ENCODE data around the gene KLC1.
A peak's percentile ranks its signal among the peaks of the same experiment; 100 is the strongest.

The KLC1 gene

DNA sequence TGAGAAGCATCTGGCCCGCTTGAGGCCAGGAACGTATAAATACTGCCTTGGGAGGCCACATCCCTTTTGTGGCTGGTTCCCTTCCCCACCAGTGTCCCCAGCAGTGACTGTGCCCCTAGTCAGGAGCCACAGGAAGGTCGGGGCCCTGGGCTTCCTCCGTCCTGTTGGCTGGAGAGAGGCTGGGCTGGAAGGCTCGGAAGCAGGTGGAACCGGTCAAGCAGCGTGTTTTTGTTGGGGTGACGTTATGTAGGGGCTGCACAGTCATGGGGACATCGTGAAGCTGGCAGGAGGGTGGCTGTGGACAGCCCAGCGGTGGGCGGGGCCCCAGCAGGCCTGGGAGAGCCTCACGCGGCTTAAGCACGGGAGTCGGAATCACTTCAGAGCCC is 76.1 kb downstream of the KLC1 start:
- DNase-seq (ENCODE audit: low spot score): no peak

DNA sequence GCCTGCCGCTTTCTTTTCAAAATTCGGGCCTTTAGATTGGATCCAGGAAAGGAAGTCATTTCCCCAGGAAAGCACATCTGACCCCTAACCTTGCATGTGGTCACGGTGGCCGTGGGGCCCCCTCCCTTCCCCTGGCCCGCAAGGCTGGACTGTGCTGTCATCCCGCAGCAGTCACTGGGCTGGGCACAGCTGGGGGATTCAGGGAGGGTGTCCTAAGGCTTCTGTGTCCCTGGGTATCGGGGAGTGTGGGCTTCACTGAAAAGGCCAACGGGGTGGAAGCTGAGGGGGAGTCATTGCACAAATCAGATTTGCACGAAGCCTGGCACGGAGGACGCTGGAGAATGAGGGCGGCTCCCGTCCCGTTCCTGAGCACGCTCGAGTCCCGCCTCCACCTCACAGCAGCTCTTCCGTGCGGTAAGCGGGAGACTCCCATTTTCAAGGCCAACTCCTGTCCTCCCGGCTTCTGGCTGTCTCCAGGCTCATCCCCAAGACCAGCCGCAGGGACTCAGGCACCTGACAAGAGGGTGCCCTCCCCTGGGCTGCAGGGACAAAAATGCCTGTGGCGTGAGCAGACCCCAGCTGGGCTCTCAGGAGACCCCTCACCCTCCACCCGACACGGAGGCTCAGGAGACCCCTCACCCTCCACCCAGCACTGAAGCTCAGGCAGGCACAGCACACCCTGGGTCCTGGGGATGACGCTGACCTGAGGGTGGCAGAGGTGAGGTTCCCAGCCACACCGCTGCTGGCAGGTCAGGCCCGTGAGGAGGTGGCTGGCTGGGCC is 76.7 kb downstream of the KLC1 start:
- DNase-seq (ENCODE audit: low spot score): no peak

DNA sequence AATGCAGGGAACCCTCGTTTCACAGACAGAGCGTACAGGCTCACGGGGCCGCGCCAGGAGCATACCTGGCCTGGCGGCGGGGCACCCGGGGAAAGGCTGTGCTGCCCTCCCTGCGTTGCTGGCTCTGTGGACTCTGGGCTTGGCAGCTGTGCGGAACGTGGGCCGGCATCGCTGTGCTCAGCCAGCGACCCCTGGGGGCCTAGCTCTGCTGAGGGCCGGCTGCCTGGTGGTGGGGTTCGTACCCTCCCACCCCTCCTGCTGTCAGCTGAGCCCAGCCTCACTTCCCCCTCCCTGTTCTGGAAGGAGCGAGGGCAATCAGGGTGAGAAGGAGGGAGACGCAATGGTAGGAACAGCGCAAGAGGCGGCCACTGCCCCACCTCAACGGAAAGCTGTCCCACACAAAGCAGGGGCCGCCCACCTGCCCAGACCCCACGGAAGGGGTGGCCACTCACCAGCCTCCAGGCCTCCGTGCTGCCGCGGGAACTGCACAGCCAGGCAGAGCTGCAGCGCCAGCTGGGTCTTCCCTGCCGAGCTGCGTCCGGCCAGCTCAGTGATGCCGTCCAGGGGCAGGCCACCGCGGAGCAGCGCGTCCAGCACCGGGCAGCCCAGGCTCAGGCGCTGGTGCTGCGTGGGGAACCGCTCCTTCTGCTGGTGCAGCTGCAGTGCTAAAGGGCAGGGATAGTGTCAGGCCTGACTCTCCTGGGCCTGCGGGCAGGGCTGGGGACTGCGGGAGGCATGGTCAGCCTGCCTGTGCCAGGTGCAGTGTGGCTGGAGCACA is 77.7 kb downstream of the KLC1 start:
- no peak for DNase-seq (ENCODE audit: low spot score)

DNA sequence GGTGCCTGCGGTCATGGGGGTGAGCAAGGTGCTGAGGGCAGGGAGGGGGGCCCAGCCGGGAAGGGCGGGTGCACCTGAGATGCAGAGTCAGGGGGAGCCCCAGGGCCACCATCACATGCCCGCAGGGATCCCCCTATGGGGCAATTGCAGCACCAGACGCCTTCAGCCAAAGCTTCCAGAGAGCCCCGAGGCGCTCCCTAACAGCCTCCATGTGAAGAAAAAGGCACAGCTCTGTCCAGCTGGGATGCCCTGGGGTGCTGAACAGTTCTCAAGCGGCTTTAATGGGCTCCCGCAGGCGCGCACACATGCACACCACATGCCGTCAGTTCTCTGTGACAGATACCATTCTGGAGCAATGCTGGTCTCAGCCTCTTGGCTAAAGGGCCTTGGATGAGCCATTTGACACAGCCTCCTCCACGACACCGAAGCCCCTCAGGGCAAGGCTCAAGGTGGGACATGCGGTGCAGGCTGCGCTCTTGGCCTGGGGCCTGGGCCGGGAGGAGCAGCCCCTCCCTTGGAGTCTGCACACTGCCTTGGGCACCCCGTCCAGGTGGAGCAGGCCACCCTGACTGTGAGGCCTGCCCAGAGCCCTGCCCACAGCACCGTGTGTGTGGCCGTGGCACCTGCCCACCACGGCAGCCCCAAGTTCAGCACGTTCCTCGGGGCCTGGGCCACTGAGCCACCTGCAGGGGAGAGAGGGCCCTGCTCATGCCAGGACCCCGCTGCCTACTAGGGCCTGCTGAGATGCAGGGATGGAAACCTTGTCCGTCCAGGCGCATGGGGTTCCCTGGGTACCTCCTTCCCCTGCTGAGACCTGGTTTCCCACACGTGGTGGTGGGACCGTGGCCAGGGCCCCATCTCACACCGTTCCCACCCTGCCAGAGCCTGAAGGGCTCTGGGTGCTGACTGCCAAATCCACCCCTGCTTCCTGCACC is 78.6 kb downstream of the KLC1 start:
- DNase-seq (ENCODE audit: low spot score): no peak

DNA sequence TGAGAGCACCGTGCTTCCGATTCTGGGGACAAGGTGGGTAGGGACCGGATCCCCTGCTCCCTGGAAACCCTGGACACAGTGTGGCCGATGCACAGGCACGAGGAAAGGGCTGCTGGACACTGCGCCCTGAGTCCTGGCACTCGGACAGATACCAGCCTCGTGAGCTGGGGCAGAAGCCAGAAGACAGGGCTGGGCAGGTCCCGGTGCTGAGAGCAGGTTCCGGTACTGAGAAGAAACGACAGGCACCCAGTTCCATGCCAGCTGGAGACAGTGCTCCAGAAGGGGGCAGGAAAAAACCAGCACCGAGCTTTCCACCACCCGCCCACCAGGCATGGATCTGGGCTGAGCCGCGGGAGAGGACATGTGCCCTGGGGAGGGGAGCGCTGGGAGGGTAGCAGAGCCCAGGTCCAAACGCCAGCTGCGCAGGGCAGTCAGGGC is 79.8 kb downstream of the KLC1 start:
- no peak for DNase-seq (ENCODE audit: low spot score)

DNA sequence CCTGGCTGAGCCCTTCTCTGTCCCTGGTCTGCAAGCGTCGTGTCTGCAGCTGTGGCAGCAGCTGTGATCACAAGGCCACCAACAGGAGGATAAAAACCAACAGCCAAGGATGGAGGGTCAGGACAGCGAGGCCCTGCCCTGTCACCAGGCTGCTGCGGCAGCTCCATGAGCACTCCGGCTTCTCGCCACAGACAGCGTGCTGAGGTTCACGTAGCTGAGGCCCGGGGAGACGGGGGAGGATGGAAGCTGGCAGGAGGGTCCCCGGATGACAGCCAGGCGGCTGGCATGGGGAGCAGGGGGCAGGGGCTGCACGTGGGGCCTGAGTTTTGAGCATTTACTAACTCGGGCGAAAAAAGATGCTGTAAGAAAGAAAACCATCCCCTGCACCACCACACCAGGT is 80.8 kb downstream of the KLC1 start:
- DNase-seq (ENCODE audit: low spot score): no peak

DNA sequence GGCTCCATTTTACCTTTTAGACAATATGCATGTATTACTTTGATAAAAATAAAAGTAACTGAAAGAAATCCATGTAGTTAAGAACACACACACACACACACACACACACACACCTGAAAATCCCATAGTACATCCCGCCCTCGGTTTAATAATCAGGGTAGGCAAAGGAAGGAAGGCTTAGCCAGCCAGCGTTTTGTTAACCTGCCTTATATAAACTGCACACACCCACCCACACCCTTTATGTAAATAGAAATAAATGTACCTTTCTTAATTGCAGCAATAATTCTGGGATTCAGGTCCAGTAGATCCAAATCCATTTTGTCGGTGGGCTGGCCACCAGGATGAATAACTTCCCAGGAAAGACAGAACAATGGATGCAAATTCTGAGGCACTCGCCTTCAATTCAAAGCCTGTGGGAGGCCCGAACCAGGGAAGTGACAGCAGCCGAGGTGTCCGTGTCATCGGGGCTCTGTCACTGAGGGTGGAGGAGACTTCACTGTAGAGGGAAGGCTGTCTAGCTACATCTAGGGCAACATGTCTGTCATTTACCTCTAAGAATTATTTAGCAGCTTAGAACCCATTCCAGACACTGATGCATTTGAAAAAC is 81.9 kb downstream of the KLC1 start:
- no peak for DNase-seq (ENCODE audit: low spot score)

DNA sequence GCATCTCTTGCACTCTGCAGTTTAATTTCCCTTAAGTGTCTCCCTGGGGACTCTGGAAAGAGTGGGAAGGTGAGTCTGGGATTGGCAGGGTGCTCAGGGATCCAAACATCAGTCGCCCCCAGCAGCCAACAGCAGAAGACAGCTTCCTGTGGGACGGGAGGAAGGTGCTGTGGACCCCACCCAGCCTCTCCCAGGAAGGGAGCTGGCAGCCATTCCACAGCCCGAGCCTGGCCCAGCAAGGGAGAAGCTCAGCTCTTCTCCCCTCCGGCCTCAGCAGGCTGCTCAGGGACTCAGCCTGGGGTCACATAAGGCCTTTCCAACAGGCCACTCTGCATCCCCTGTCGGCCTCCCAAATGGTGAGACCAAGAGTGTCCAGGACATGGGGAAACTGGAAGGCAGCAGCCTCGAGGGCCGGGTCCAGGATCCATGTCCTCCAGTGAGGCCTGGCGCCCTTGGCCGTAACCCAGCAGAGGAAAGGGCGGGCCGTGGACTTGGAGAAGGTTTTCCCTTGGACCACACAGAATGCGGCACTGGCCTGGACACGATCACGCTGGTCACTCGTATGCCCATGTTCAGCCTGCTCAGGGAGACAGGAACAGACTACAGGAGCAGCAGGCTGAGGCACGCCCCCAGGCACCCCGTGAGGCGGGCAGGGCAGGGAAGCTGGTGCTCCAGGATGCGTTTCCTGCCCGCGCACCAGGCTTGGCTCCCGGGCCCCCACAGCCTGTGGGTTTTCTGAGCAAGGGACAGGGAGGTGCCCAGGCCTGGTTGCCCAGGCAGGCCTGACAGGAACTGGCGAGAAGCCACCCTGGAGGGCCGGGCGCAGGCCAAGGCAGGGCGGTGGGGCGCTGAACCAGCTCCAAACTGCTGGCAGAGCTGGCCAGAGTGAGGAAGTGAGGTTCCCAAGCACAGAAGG is 82.8 kb downstream of the KLC1 start:
- DNase-seq (ENCODE audit: low spot score): peak; percentile 39

DNA sequence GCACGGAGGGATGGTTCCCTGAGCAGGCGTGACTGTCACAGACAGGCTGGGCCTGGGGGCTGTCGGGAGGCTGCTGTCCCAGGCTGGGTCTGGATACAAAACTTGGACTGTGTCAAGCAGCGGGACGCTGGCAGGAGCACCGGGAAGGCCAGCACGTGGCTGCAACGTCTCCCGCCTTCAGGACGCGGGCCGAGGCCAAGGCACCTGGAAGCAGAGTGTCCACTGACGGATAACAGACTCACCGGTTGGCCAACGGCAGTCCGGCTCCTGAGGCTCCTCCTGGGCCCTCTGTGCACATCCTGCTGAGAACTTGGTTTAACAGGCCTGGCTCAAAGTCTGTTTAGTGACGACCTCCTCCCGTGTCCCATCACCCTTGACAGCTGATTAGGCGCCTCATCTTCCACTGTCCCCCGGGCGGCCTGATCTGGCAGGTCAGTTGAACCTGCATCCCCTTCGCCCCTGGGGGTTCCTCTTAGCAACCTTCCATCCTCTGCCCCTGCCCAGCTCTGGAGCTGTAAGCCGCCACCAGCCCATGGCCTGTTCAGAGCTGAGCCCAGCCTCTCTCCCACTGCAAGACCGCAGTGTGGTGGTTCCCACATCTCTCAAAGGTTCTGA is 83.7 kb downstream of the KLC1 start:
- no peak for DNase-seq (ENCODE audit: low spot score)

DNA sequence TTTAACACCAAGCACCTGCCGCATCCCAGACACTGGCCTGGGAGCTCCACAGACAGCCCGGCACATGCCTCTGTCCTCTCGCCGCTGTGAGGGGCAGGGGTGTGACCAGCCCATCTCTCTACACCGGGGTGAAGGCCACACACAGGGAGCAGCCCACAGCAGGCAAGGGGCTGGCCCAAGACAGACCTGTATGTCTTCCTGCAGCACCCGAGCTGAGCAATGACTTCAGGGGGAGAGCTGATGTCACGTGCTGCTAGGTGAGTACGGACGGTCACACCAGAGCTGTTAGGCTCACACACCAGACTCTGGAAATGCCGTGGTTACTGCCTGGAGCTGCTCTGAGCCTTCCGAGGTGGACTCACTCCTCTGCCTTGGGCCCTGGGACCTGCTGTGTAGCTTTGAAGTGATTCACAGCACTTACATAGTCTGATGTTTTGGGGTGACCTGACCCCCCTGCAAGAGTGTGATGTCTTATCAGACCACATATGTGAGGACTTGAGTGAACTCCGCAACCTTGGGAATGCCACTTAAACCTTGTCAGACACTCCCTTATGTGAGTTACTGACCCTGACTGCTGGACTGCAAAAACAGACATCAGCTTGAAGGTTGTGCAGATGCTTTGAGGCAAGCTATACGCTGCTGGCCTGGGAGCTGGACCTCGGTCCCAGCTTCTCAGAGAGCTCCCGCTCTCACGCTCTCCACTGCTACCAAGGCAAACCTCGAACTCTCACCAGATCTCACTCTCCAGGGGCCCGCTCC is 84.5 kb downstream of the KLC1 start:
- peak; percentile 48 for DNase-seq (ENCODE audit: low spot score)

DNA sequence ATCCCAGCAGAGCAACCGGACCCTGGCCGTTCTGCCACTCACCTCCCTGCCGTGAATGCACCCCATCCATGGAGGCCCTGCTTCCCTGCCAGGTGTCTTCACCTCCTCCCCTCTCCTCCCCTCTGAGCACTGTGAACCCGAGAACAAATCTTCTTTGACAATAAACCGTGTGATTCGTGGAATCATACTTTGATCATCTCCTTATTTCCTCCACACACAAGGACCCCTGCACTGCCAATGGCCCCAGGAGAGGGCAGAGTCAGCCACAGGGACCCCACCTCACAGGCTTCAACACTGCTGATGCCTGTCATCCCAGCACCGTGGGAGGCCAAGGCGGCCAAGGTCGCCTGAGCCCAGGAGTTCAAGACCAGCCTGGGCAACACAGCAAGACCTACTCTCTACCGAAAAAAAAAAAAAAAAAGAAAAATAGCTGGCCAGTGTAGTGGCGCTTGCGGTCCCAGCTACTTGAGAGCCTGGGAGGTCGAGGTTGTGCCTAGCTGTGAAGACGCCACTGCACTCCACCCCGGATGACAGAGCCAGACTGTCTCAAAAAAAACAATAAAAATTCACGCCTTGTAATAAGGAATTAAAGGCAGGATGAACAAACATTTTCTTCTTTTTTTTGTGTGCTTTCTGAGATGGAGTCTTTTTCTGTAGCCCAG is 85.2 kb downstream of the KLC1 start:
- no peak for DNase-seq (ENCODE audit: low spot score)

DNA sequence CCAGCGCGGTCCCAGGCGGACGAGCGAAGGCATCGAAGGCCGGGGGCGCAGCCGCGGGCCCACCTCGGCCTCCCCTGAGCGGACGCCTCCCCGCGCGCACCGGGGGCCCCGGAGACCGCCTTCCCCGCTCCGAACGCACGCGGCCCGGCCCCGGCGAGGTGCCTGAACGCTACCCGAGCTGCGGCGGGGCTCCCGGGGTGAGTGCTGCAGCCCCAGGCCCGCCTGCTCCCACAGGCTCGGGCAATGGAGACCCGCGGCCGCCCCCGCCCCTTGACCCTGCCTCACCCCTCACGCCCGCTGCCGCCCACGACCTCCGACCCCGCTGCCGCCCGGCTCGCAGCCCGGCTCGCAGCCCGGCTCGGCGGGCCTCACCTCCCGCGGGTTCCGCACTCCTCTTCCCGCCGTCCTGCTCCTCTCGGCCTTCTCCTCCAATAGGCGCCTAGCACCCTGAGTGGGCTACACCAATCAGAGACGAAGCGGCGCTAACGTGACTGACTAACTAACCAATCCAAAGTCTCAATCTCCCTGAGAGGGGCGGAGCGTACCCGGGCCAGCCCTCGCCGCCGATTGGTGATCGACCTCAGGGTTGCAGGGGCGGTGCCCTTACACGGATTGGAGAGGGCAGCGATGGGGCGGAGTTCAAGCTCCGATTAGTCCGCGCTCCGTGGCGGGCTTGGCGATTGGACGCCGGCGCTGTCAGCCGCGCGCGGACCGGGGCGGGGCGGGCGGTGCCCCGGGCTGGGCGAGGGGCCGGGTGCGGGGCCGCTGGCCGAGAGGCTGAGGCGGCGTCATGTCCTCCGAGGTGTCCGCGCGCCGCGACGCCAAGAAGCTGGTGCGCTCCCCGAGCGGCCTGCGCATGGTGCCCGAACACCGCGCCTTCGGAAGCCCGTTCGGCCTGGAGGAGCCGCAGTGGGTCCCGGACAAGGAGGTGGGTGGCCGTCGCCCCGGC is 86.3 kb downstream of the KLC1 start, which contains the start of the genes XRCC3 and ZFYVE21:
TSS of gene XRCC3 (minus strand) at position 400 of the 949 bp plus-strand sequence. CDS start 4,364 bp downstream, outside the sequence.
TSS of gene ZFYVE21 (plus strand) at position 759 of the 949 bp plus-strand sequence. CDS start at position 791, 32 bp downstream.
- peak; percentile 100 for DNase-seq (ENCODE audit: low spot score)

DNA sequence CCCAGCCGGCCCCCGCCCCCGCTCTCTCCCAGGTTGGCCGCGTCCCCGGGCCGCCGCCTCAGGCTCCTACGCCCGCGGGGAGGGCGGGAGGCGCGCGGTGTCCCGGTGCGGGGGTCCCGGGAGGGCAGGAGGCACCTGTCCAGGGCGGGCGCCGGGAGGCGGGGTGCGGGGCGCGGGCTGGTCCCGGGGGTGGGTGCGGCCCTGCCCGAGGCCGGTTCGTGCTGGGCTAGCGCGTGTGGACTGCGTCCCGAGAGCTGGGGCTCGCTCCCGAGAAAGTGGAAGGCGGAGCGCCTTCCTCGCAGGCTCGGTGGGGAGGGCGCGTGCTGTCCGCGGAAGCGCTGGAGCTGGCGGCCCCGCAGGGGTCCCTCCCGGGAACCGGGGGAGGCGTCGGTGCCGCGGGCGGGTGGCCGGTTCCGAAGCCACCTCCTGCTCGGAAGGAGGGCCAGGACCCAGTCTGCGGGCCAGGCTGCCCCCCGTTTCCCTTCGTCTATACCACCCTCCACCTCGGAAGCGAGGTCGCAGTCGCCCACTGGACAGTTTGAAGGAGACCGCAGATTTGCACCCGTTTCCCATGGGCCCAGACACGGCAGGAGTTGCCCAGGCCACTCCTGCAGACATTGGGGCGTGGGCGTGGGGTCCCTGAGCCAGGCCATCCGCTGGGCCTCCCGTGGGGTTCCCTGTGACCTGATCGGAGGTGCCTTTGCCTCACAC is 87.2 kb downstream of the KLC1 start:
- peak; percentile 29 for DNase-seq (ENCODE audit: low spot score)

DNA sequence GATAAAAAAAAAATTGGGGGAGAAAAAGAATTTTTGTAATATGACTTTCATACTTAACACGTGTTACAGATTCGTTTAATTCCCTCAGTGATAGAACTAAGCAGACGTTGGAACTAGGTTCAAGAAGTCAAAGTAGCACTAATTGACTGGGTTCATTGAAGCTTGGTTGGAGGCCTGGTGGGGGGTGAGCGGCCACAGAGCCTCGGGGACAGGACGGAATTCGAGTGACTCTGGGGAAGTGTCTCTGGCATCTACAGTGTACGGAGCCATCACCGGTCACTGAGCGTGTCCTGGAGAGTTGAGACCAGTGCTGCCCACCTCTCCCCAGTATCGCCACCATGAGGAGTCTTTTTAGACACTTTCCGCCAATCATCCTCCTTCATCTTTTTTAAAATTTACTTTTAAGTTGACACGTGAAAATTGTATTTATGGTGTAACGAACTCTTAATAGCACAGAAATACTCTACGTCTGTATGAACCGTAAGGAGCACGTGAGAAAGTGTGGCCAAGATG is 87.9 kb downstream of the KLC1 start:
- no peak for DNase-seq (ENCODE audit: low spot score)

DNA sequence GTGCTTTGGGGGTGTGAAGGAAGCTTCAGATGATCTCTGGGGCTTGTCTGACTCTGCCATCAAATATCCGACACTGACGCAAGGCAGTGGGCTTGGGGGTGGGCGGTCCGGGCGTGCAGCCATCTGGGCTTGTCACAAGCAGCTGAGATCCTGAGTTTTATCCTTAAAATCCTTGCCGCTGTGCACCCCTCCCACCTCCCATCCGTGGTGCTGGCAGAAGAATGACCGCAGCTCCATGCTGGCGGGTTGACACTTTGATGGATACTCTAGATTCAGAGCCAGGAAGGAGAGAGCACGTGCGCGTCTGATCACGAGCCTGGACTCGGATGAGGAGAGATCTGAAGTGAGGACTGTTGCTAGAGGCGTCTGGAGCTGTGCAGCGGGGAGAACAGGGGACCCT is 89.6 kb downstream of the KLC1 start:
- DNase-seq (ENCODE audit: low spot score): no peak

DNA sequence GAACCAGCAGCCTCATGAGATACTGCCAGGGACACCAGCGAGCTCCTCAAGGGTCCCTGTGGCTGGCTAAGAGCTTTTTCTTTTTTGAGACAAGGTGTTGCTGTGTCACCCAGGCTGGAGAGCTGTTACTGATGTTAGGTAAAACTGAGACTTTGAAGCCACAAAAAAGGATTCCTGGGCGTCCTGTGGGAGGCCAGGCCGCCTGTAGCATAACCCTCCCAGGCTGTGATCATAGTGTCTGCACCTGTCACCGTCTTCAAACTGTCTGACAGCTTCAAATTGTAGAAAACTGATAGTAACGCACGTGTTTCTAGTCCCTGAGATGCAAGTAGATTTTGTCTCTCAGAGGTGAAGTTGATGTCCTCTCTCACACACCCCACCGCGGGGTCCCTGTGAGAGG is 90.7 kb downstream of the KLC1 start:
- DNase-seq (ENCODE audit: low spot score): no peak

Data from kidney tubule cell (primary cell).